SKM-1 (cell line): ENCODE results near the gene CHST8.

Experiments used
- DNase-seq: peaks from one replicate; lab custom pipeline; 2025; ENCODE audit not compliant: unreplicated experiment; lab: John Stamatoyannopoulos, UW

The CHST8 gene

DNA sequence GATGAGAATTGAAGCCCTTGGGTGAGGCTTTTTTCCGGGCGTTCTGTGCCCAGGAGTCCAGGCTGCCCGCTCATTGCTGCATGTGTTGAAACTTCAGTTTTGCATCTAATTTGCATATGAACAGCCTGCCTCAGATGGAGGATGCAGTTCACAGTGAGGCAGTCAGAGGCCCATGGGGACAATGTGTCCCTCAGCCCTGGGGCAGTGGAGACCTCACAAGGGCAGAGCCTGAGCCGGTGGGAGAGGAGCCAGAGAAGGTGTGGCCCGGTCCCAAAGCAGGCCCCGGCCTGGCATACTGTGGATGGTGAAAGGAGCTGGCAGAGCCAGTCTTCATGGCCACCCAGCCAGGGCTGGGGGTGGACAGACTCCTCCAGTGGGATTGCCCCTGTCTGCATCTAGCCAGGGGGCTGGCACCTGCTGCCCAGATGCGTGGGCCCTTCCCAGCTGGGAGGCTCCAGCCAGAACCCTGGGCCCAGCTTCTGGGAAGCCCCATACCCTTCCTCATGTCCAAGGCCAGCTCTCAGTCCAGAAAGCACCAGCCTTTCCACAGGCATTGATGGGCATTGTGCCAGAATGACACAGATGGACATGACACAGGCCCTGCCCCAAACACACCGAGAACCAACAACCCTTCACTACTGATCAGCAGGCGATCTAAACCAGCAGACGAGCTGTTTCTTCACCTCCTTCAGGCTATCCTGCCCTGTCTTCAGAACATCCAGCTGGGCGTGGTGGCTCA lies 142.0 kb downstream of the CHST8 start:
- no peak for DNase-seq

GRCh38 chr19:33766623-33767022 lies 144.9 kb downstream of the CHST8 start:
- no peak for DNase-seq

- no peak for DNase-seq
These were observed 146.2 kb downstream of the CHST8 start for GRCh38 chr19:33767898-33768413.

GRCh38 chr19:33769208-33769607 lies 147.5 kb downstream of the CHST8 start:
- DNase-seq, result no peak

- DNase-seq, result no peak
These were observed 148.4 kb downstream of the CHST8 start for GRCh38 chr19:33770107-33770506.

DNA sequence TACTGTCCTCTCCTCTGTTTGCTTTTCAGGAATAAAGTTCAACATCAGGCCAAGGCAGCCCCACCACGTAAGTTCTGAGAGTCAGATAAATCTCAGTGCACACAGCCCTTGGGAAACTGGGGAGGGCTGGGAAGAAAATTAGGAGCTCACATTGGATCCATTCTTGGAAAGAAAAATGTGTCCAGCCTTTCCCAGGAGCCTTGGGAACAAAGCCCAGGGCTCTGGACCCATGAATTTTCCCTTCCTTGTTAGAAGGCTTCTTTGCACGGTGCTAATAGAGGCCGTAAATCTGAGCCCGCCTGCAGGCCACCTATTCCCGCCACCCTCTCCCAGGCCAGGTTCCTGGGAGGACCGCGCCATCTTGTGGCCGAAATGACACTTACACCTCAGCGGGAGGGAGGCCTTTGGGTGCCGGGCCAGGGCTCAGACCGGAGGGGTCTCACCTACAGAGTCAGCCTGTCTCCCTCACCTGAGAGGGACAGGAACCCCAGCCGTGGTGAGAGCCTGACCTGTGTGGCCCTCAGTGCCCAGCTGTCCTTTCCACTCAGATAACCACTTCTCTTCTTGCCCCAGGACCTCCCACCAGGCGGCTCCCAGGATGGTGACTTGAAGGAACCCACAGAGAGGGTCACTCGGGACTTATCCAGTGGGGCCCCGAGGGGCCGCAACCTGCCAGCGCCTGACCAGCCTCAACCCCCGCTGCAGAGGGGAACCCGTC lies 149.8 kb downstream of the CHST8 start:
- DNase-seq, result peak; percentile 35

- DNase-seq, result no peak
These were observed 150.5 kb downstream of the CHST8 start for GRCh38 chr19:33772102-33772857.

DNA sequence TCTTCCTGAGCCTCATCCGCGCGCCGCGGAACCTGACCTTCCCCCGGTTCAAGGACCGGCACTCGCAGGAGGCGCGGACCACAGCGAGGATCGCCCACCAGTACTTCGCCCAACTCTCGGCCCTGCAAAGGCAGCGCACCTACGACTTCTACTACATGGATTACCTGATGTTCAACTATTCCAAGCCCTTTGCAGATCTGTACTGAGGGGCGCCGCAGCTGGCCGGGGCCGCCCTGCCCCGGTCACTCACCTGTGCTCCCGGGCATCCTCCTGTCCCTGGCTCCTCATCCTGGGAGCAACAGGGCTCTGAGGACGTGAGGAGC lies 151.1 kb downstream of the CHST8 start:
- DNase-seq, result no peak

GRCh38 chr19:33773704-33774624 lies 152.2 kb downstream of the CHST8 start:
- no peak for DNase-seq

DNA sequence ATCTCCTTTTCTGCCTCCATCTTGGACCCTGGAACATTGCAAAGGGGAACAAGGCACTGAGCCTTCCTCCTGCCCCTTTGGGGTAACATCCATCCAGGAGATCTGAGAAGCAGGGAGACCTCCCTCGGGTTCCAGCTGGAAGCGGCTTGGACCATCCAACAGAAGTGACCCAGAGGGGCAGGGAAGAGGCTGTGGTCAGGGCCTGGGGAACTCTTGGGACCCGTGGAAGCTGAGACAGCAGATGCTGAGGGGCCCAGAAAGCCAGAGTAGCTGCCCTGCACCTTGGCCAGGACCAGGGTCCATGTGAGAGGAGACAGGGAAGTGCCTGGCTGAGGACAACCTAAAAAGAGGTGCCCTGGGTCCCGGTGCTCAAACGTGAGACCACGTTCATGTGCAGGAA lies 153.0 kb downstream of the CHST8 start:
- DNase-seq, result no peak

DNA sequence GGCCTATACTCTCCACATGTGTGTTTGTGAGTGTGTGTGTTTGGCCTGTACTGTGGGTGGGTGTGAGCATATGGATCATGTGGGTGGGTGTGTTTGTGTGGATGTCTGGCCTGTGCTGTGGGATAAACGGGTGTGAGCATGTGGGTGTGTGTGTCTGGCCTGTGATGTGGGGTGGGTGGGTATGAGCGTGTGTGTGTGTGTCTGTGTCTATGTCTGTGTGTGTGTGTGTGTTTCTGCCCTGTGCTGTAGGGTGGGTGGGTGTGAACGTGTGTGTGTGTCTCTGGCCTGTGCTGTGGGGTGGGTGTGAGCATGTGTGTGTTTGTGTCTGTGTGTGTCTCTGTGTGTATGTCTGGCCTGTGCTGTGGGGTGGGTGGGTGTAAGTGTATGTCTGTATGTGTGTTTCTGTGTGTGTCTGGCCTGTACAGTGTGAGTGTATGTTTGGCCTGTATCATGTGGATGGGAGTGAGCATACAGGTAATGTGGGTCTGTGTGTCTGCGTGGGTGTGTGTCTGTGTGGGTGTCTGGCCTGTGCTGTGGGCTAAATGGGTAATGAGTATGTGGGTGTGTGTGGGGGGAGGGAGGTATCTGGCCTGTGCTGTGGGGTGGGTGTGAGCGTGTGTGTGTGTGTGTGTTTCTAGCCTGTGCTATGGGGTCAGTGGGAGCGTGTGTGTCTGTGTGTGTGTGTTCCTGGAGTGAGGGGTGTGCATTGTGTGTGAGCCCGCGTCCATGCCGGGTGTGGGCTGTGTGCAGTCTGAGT lies 154.2 kb downstream of the CHST8 start:
- no peak for DNase-seq

GRCh38 chr19:33777351-33777750 lies 155.6 kb downstream of the CHST8 start:
- DNase-seq, result no peak

DNA sequence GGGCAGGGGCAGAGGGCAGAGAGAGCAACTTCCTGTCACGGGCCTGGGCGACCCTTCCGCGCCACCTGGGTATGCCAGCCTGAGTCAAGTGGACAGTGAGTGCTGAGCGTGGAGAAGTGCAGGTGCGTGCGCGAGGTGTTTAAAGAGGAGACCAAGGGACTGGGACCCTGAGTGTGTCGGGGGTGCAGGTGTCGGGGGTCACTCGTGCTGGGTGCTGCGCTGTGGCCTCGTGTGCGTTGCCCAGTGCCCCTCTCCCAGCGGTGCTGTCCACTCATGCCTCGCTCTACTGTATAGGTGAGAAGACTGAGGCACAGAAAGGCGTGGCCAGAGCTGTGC lies 156.0 kb downstream of the CHST8 start:
- DNase-seq, result no peak

DNA sequence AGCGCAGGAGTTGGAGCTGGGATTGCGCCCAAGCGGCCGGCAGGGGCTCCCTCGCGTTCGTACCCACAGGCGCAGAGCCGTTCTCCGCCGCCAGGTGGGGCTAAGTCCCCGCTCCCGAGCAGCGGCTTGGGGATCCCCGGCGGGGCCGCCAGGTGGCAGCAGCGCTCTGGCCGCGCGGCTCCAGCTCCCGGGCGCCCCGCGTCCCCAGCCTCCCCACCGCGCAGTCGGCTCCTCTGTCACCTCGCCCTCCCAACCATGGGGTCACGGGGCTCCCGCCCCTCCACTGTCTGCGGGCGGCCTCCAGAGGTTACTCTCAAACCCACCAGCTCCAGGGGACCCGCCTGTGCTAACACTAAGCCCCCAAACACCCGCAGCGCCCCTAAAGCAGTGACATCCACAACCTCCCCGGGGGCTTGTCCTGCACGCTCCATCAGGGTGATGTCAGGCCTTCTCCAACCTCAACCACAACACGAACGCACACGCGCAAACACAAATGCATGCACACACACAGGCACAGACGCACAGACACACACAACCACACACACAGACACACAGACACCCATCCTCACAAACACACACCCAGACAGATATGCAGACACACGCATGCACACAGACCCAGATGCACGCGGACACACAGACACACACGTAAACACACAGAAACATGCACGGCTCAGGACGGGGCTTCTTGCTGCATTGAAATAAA lies 156.5 kb downstream of the CHST8 start:
- DNase-seq, result peak; percentile 62

DNA sequence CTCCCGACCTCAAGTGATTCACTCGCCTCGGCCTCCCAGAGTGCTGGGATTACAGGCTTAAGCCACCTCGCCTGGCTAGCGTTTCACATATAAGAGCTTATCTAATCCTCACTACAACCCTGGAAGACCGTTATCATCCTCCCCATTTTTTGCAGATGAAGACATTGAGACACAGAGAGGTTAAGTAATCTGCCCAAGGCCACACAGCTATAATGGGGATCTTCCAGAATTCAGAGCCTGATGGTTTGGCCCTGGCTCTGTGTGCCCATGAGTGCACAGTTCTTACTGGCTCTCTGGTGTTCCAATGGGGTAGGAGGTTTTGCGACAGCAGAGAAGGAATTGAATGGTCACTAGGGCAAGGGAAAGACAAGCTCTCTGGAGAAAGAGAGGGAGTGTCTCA lies 158.1 kb downstream of the CHST8 start:
- DNase-seq, result no peak

- DNase-seq, result no peak
These were observed 158.5 kb downstream of the CHST8 start for GRCh38 chr19:33780251-33780650.

DNA sequence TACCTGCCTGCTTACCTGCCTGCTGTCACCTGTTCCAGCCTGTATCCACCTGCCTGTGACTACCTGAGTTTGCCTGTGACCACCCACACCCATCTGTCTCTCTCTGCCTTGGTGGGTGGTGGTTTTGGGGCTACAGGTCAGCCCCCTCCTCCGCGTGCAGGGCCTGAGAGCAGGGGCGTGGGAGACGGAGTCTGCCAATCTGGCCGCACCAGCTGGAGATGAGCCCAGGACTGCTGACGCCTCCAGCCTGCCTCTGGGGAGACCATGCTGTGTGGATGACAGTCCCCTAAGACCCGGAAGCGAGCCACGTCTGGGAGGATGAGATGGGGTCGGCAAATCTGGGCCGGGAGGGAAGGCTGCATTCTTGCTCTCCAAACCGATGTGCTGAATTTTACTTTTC lies 159.0 kb downstream of the CHST8 start:
- DNase-seq, result no peak

- no peak for DNase-seq
These were observed 159.7 kb downstream of the CHST8 start for GRCh38 chr19:33781415-33781935.

- no peak for DNase-seq
These were observed 160.2 kb downstream of the CHST8 start for GRCh38 chr19:33781996-33782395.
